Hepatocyte (in vitro differentiated cells): ENCODE results near the gene SETX. TPM values are rescaled to one million over a fixed set of nuclear protein-coding genes. Genes with fewer than 3 reads are reported as not detected.

Source experiments
- DNase-seq: peaks from one replicate; pipeline ENCODE4 v3.0.0-alpha.2; 2016; ENCODE audit warnings: low spot score
- H2AFZ ChIP-seq: fragments of 200-600 bp; sonication (generic); 2 replicates; pipeline ENCODE4 v1.6.0; 2016; ENCODE audit warnings: antibody characterized with exemption, mild to moderate bottlenecking
- H3K27ac ChIP-seq: fragments of 200-600 bp; sonication (generic); 2 replicates; pipeline ENCODE4 v1.5.1; 2016; ENCODE audit warnings: mild to moderate bottlenecking
- H3K27me3 ChIP-seq: fragments of 200-600 bp; sonication (generic); 2 replicates; pipeline ENCODE4 v1.6.1; 2016
- H3K36me3 ChIP-seq: fragments of 200-600 bp; sonication (generic); replicated peaks from 2 replicates; pipeline ENCODE4 v1.5.1; 2016; ENCODE audit warnings: low read depth; ENCODE audit not compliant: insufficient read depth
- H3K4me1 ChIP-seq: fragments of 200-600 bp; sonication (generic); 2 replicates; pipeline ENCODE4 v1.5.1; 2016; ENCODE audit warnings: mild to moderate bottlenecking, moderate library complexity; ENCODE audit not compliant: insufficient read depth
- H3K4me2 ChIP-seq: fragments of 200-600 bp; sonication (generic); 2 replicates; pipeline ENCODE4 v1.6.0; 2016
- H3K4me3 ChIP-seq: fragments of 200-600 bp; sonication (generic); 2 replicates; pipeline ENCODE4 v1.5.1; 2016; ENCODE audit warnings: mild to moderate bottlenecking
- H3K79me2 ChIP-seq: fragments of 200-600 bp; sonication (generic); 2 replicates; pipeline ENCODE4 v1.6.0; 2017; ENCODE audit warnings: mild to moderate bottlenecking
- H3K9me2 ChIP-seq: fragments of 200-600 bp; sonication (generic); replicated peaks from 2 replicates; pipeline ENCODE4 v1.6.0; 2017; ENCODE audit warnings: mild to moderate bottlenecking; ENCODE audit not compliant: insufficient read depth
- H3K9me3 ChIP-seq: fragments of 200-600 bp; sonication (generic); 2 replicates; pipeline ENCODE4 v1.5.1; 2016; ENCODE audit warnings: low read depth, mild to moderate bottlenecking
- H4K20me1 ChIP-seq: fragments of 200-600 bp; sonication (generic); 2 replicates; pipeline ENCODE4 v1.6.0; 2016; ENCODE audit warnings: mild to moderate bottlenecking; ENCODE audit not compliant: insufficient read depth, poor library complexity, severe bottlenecking
- CTCF ChIP-seq: fragments of 200-600 bp; sonication (generic); IDR thresholded peaks from 2 replicates; pipeline ENCODE4 v1.5.1; 2016; ENCODE audit warnings: antibody characterized with exemption, mild to moderate bottlenecking; ENCODE audit not compliant: poor library complexity
- EZH2 ChIP-seq: fragments of 200-600 bp; sonication (generic); IDR thresholded peaks from 2 replicates; pipeline ENCODE4 v1.6.1; 2016; ENCODE audit warnings: antibody characterized with exemption, mild to moderate bottlenecking, borderline replicate concordance
- EZH2phosphoT487 ChIP-seq: fragments of 200-600 bp; sonication (generic); IDR thresholded peaks from one replicate; pipeline ENCODE4 v1.6.1; 2018; ENCODE audit warnings: antibody characterized with exemption, mild to moderate bottlenecking, low read depth, moderate library complexity; ENCODE audit not compliant: unreplicated experiment, severe bottlenecking
- WGBS: methylation state at CpG from one replicate; pipeline ENCODE4 v1.1.6; 2016; ENCODE audit warnings: low lambda C conversion rate; ENCODE audit errors: missing lambda C conversion rate; 5-methylcytosine and 5-hydroxymethylcytosine counted together
- polyA plus RNA-seq: library from polyadenylated mRNA; unstranded; fragments of >200 nt; fragmentation: Nextera tagmentation; extraction: Ambion mirVana; gene quantifications from 2 replicates; pipeline ENCODE4 v1.2.1, GENCODE V29; 2016
- total RNA-seq: library from RNA; depleted of rRNA; stranded (reverse); fragments of >200 nt; gene quantifications from 2 replicates; pipeline ENCODE4 v1.2.3, GENCODE V29; 2014

SETX gene
- total and polyA plus RNA-seq, 2 experiments from 2014 or later, result 12.0 to 61.0 TPM

GRCh38 chr9:132266017-132266416, 88.8 kb downstream of the SETX start:
- Histone ChIP-seq H3K9me3 (no peaks in the 10 kb centered on the region), H3K36me3 (no peaks in the 10 kb centered on the region), H3K4me2 (no peak overlapping the region), H2AFZ (no peak overlapping the region), H3K4me3 (no peak overlapping the region), H4K20me1 (no peaks in the 10 kb centered on the region), H3K4me1 (no peaks in the 10 kb centered on the region), H3K27me3 (no peaks in the 10 kb centered on the region), H3K27ac (no peak overlapping the region), H3K9me2 (no peaks in the 10 kb centered on the region), H3K79me2 (no peaks in the 10 kb centered on the region)
- WGBS, result 85% methylated on average over 3 of the region's 3 CpGs
- DNase-seq, result no peak
- TF ChIP-seq EZH2phosphoT487 (no peak), EZH2 (no peak), CTCF (no peak)

- Histone ChIP-seq H3K27me3 (no peaks in the 10 kb centered on the region), H3K36me3 (no peaks in the 10 kb centered on the region), H3K27ac (no peak overlapping the region), H3K4me1 (no peaks in the 10 kb centered on the region), H3K79me2 (no peaks in the 10 kb centered on the region), H3K9me3 (no peaks in the 10 kb centered on the region), H3K9me2 (no peaks in the 10 kb centered on the region), H3K4me3 (no peak overlapping the region), H2AFZ (no peak overlapping the region), H4K20me1 (no peaks in the 10 kb centered on the region), H3K4me2 (no peak overlapping the region)
- no peak for DNase-seq
- no peak for TF ChIP-seq EZH2
- TF ChIP-seq CTCF, result no peak
- TF ChIP-seq EZH2phosphoT487, result no peak
- 85% methylated on average over 3 of the region's 3 CpGs for WGBS
Observed at GRCh38 chr9:132260846-132261245, 93.9 kb downstream of the SETX start.

GRCh38 chr9:132250324-132251262, 104.2 kb downstream of the SETX start:
- Histone ChIP-seq H3K27me3 (no peaks in the 10 kb centered on the region), H3K4me2 (no peak overlapping the region), H4K20me1 (no peaks in the 10 kb centered on the region), H3K9me2 (no peaks in the 10 kb centered on the region), H3K4me3 (no peak overlapping the region), H3K4me1 (peaks cover 5% of the 10 kb centered on the region), H3K9me3 (no peaks in the 10 kb centered on the region), H3K27ac (no peak overlapping the region), H2AFZ (no peak overlapping the region), H3K79me2 (no peaks in the 10 kb centered on the region), H3K36me3 (no peaks in the 10 kb centered on the region)
- no peak for TF ChIP-seq CTCF
- TF ChIP-seq EZH2phosphoT487, result no peak
- no peak for TF ChIP-seq EZH2
- DNase-seq, result no peak
- 92% methylated on average over 20 of the region's 20 CpGs for WGBS
